CD14-positive monocyte (primary cell): Measurements from ENCODE around the gene WWOX. TPM values are rescaled to one million over a fixed set of nuclear protein-coding genes. Genes with fewer than 3 reads are reported as not detected.

ENCODE experiments used
- DNase-seq, 3 donors: peaks; one replicate each; pipeline ENCODE4 v3.0.0-alpha.2; 2011 to 2022
- H2AFZ ChIP-seq: 2 replicates; pipeline ENCODE4 v1.6.0; 2012; ENCODE audit warnings: mild to moderate bottlenecking, low read depth, low read length, inconsistent platforms; ENCODE audit not compliant: insufficient read depth, poor library complexity, severe bottlenecking
- H3K27ac ChIP-seq, 2 donors: 1 replicate in 1 of 2; 2 replicates in 1 of 2; pipeline ENCODE4 v1.5.1; 2012 to 2013; ENCODE audit warnings: low read length in 2 of 2, control low read depth in 1 of 2, inconsistent platforms in 1 of 2, low read depth in 1 of 2, mild to moderate bottlenecking in 1 of 2
- H3K27me3 ChIP-seq, 2 donors: one replicate each; pipeline versions ENCODE4 v1.6.0 to v1.6.1; 2011 to 2013; ENCODE audit warnings: low read length in 2 of 2; ENCODE audit not compliant: control insufficient read depth in 2 of 2, insufficient read depth in 2 of 2
- H3K36me3 ChIP-seq, 2 donors: replicated peaks in 1 of 2; 1 replicate in 1 of 2; 2 replicates in 1 of 2; pipeline versions ENCODE4 v1.5.1 to v1.6.1; 2012 to 2013; ENCODE audit warnings: low read length in 2 of 2, control low read depth in 1 of 2, inconsistent platforms in 1 of 2, mild to moderate bottlenecking in 1 of 2; ENCODE audit not compliant: insufficient read depth in 2 of 2, control insufficient read depth in 1 of 2
- H3K4me1 ChIP-seq, 2 donors: 1 replicate in 1 of 2; 2 replicates in 1 of 2; pipeline versions ENCODE4 v1.5.1 to v1.6.1; 2012 to 2013; ENCODE audit warnings: low read length in 2 of 2, control low read depth in 1 of 2, inconsistent platforms in 1 of 2, mild to moderate bottlenecking in 1 of 2, moderate library complexity in 1 of 2; ENCODE audit not compliant: insufficient read depth in 2 of 2, control insufficient read depth in 1 of 2
- H3K4me2 ChIP-seq: replicated peaks from 2 replicates; pipeline ENCODE3; 2012; ENCODE audit warnings: low read length, moderate library complexity, mild to moderate bottlenecking; ENCODE audit not compliant: poor library complexity, severe bottlenecking; ENCODE audit errors: extremely low read depth
- H3K4me3 ChIP-seq, 3 experiments: fragments of 200-600 bp in 1 of 3; sonication (generic) in 1 of 3; replicated peaks in 1 of 3; 1 replicate in 2 of 3; 2 replicates in 1 of 3; pipeline ENCODE4 v1.5.1; 2011 to 2013; ENCODE audit warnings: low read length in 3 of 3, mild to moderate bottlenecking in 3 of 3, control low read depth in 2 of 3, low read depth in 2 of 3, inconsistent platforms in 1 of 3, moderate library complexity in 1 of 3
- H3K79me2 ChIP-seq: 2 replicates; pipeline ENCODE4 v1.6.0; 2012; ENCODE audit warnings: mild to moderate bottlenecking, control low read depth, inconsistent platforms, low read length, moderate library complexity; ENCODE audit not compliant: insufficient read depth
- H3K9ac ChIP-seq: 2 replicates; pipeline ENCODE4 v1.6.0; 2017; ENCODE audit warnings: low read length, mild to moderate bottlenecking; ENCODE audit not compliant: insufficient read depth, poor library complexity, severe bottlenecking
- H3K9me3 ChIP-seq, 2 donors: replicated peaks in 1 of 2; 1 replicate in 1 of 2; 2 replicates in 1 of 2; pipeline versions ENCODE4 v1.5.1 to v1.6.1; 2012 to 2013; ENCODE audit warnings: low read length in 2 of 2, control low read depth in 1 of 2; ENCODE audit not compliant: control insufficient read depth in 1 of 2, insufficient read depth in 1 of 2
- H4K20me1 ChIP-seq: 2 replicates; pipeline ENCODE4 v1.6.0; 2012; ENCODE audit warnings: mild to moderate bottlenecking, low read length, control low read depth, moderate library complexity; ENCODE audit not compliant: insufficient read depth
- H3K27ac Mint-ChIP-seq, 7 donors: one replicate each; pipeline ENCODE4 v1.8.0; 2020; ENCODE audit warnings: mild to moderate bottlenecking in 7 of 7, mixed read lengths in 7 of 7, moderate library complexity in 6 of 7, inconsistent platforms in 2 of 7
- H3K27me3 Mint-ChIP-seq, 3 donors: one replicate each; pipeline ENCODE4 v1.8.0; 2021 to 2022; ENCODE audit warnings: low read depth in 3 of 3, mild to moderate bottlenecking in 3 of 3, mixed read lengths in 3 of 3, moderate library complexity in 3 of 3, inconsistent platforms in 1 of 3
- H3K36me3 Mint-ChIP-seq, 2 donors: one replicate each; pipeline ENCODE4 v1.8.0; 2020; ENCODE audit warnings: mixed read lengths in 2 of 2, inconsistent platforms in 1 of 2, mild to moderate bottlenecking in 1 of 2
- H3K4me1 Mint-ChIP-seq: one replicate; pipeline ENCODE4 v1.8.0; 2020; ENCODE audit warnings: mild to moderate bottlenecking, mixed read lengths
- H3K4me3 Mint-ChIP-seq, 2 donors: one replicate each; pipeline ENCODE4 v1.8.0; 2020; ENCODE audit warnings: mild to moderate bottlenecking in 2 of 2, mixed read lengths in 2 of 2, moderate library complexity in 1 of 2
- H3K9me3 Mint-ChIP-seq, 7 donors: one replicate each; pipeline ENCODE4 v1.8.0; 2020 to 2022; ENCODE audit warnings: mixed read lengths in 7 of 7, mild to moderate bottlenecking in 6 of 7, moderate library complexity in 6 of 7, inconsistent platforms in 2 of 7
- WGBS: methylation state at CpG from one replicate; pipeline ENCODE4 v1.1.5; 2013; ENCODE audit warnings: missing lambda C conversion rate; ENCODE audit not compliant: insufficient coverage; 5-methylcytosine and 5-hydroxymethylcytosine counted together
- intact Hi-C, 2 donors: fragments of 100-400 bp; cut with micrococcal nuclease; formaldehyde crosslinking; loops; one replicate each; pipeline versions ENCODE4 v1.15.0 to v1.15.1; 2023
- polyA plus RNA-seq, 3 donors: library from polyadenylated mRNA; depleted of rRNA in 1 of 3; unstranded in 2 of 3; stranded (reverse) in 1 of 3; fragments of 300-500 nt in 2 of 3; fragments of >200 nt in 1 of 3; fragmentation: Illumina TruSeq in 2 of 3; gene quantifications; 1 replicate in 2 of 3; 2 replicates in 1 of 3; pipeline ENCODE4 v1.2.3, GENCODE V29; 2012 to 2021
- TF ChIP-seq, protein P1 (sequence below): fragments of 200-600 bp; IDR thresholded peaks from one replicate; pipeline ENCODE4 v1.8.0; 2022; ENCODE audit warnings: antibody characterized with exemption, mild to moderate bottlenecking

WWOX gene
- polyA plus RNA-seq, 3 donors, result 4.0 to 7.0 (median 6.3) TPM

DNA sequence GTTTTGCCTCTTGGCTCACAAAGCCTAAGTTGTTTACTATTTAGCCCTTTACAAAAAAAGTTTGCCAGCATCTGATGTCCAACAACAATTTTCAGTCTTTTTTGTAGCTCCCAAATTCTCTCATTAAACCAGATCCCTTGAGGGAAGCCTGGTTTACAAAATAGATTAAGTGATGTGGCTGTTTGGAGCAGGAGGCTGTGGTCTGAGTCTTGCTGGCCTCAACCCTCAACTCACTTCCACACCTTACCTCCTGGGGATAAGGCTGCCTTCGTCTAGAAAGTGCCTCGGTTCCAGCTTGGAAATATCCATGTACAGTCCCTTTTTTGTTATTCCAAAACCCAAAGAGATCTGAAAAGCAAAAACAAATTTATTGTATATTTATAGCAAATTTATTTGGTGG is 138.4 kb downstream of the WWOX start:
- Histone ChIP-seq H4K20me1 (no peaks in the 10 kb centered on the region), H3K79me2 (no peaks in the 10 kb centered on the region), H3K9ac (no peak overlapping the region), H3K9me3 (no peaks in the 10 kb centered on the region), H3K4me1 (no peaks in the 10 kb centered on the region), H3K4me3 (no peak overlapping the region), H3K4me2 (no peak overlapping the region), H3K27ac (no peak overlapping the region), H2AFZ (no peak overlapping the region), H3K27me3 (no peaks in the 10 kb centered on the region), H3K36me3 (no peaks in the 10 kb centered on the region)
- no peak for DNase-seq
- Mint-ChIP-seq H3K27ac (no peak overlapping the region), H3K27me3 (peaks cover 0 to 3% (median 2%) of the 10 kb centered on the region in 3 donors), H3K4me1 (peaks cover 2% of the 10 kb centered on the region), H3K36me3 (no peaks in the 10 kb centered on the region), H3K4me3 (no peak overlapping the region), H3K9me3 (peaks cover 0 to 1% (median 0%) of the 10 kb centered on the region in 7 donors)
- TF ChIP-seq, protein P1, sequence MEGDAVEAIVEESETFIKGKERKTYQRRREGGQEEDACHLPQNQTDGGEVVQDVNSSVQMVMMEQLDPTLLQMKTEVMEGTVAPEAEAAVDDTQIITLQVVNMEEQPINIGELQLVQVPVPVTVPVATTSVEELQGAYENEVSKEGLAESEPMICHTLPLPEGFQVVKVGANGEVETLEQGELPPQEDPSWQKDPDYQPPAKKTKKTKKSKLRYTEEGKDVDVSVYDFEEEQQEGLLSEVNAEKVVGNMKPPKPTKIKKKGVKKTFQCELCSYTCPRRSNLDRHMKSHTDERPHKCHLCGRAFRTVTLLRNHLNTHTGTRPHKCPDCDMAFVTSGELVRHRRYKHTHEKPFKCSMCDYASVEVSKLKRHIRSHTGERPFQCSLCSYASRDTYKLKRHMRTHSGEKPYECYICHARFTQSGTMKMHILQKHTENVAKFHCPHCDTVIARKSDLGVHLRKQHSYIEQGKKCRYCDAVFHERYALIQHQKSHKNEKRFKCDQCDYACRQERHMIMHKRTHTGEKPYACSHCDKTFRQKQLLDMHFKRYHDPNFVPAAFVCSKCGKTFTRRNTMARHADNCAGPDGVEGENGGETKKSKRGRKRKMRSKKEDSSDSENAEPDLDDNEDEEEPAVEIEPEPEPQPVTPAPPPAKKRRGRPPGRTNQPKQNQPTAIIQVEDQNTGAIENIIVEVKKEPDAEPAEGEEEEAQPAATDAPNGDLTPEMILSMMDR, result no peak
- WGBS, result no CpG with 5 or more reads among the region's 2 CpGs
- intact Hi-C loops, result loop anchor here (5.0 kb wide), 2 partner anchors 111 to 116 kb away; no protein-coding TSS in a partner anchor

DNA sequence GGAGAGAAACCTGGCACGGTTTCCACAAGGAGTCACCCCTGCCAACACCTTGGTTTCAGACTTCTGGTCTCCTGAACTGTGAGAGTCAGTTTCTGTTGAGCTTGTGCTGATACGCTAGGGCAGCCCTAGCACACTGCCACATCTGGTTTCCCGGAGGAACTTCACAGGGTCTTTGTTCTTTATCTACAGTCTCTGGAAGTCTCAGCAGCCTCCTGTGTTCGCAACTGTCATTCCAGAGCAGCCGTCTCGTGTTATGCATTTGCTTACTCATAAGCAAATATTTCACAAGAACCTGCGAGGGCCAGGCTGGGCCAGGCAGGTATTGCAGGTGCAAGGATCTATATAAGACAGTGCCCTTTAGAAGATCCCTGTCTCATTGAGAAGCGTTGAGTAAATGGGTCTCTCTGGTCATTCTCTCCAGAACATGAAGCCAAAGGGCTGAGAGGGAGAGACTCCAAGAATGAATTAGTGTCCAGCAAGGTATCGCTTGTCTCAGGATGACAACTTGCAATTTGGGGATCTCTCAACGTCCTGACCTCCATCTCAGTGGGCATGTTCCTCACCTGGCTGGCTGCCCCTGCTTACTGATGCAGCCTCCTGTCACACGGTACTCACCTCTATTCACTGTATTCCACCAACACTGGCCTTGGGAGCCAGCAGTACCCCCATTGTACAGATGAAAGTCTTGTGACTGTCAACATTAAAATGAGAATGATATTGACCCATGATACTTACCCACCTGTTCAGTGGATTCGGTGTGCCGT is 141.2 kb downstream of the WWOX start:
- intact Hi-C loops, result no loop called here
- H3K9me3 Mint-ChIP-seq, result peaks cover 0 to 1% (median 0%) of the 10 kb centered on the region in 7 donors
- no peak overlapping the region for H3K4me3 ChIP-seq

More for the DNA sequence above, 141.2 kb downstream of the WWOX start:
- Histone ChIP-seq H3K36me3 (no peaks in the 10 kb centered on the region), H3K9me3 (no peaks in the 10 kb centered on the region), H3K9ac (no peak overlapping the region), H3K4me2 (no peak overlapping the region), H3K79me2 (no peaks in the 10 kb centered on the region), H2AFZ (no peak overlapping the region), H3K27me3 (no peaks in the 10 kb centered on the region), H4K20me1 (no peaks in the 10 kb centered on the region), H3K4me1 (no peaks in the 10 kb centered on the region), H3K27ac (no peak overlapping the region)
- TF ChIP-seq, protein P1, result no peak
- Mint-ChIP-seq H3K36me3 (no peaks in the 10 kb centered on the region), H3K27me3 (peaks cover 0 to 2% (median 1%) of the 10 kb centered on the region in 3 donors), H3K4me1 (no peaks in the 10 kb centered on the region), H3K27ac (peak overlapping the region in 1 of 7 donors; percentile 33), H3K4me3 (no peak overlapping the region)
- DNase-seq, result no peak
- 91% methylated on average over 5 of the region's 13 CpGs for WGBS
